Sigmoid colon (tissue), 7 donors: Measurements from ENCODE around the gene PARP15. TPM values are rescaled to one million over a fixed set of nuclear protein-coding genes. Genes with fewer than 3 reads are reported as not detected.

Experiments
- DNase-seq: peaks from one replicate; pipeline ENCODE4 v3.0.0-alpha.2; 2019
- H3K27ac ChIP-seq, 4 donors: fragments of 200-600 bp; sonication (generic); one replicate each; pipeline ENCODE4 v1.5.1; 2016 to 2019; ENCODE audit warnings: mild to moderate bottlenecking in 1 of 4
- H3K27me3 ChIP-seq, 3 donors: fragments of 200-600 bp; sonication (generic); one replicate each; pipeline ENCODE4 v1.5.1; 2019; ENCODE audit warnings: mild to moderate bottlenecking in 1 of 3
- H3K36me3 ChIP-seq, 4 donors: fragments of 200-600 bp; sonication (generic); one replicate each; pipeline ENCODE4 v1.5.1; 2016 to 2019
- H3K4me1 ChIP-seq, 4 donors: fragments of 200-600 bp; sonication (generic); one replicate each; pipeline ENCODE4 v1.5.1; 2017 to 2019
- H3K4me3 ChIP-seq, 4 donors: fragments of 200-600 bp; sonication (generic); one replicate each; pipeline ENCODE4 v1.5.1; 2017 to 2019; ENCODE audit warnings: mild to moderate bottlenecking in 2 of 4, moderate library complexity in 1 of 4
- H3K9me3 ChIP-seq, 4 donors: fragments of 200-600 bp in 3 of 4; sonication (generic) in 3 of 4; one replicate each; pipeline versions ENCODE4 v1.5.1 to v1.6.1; 2013 to 2019
- EP300 ChIP-seq, 4 donors: sonication (generic); formaldehyde crosslinking; IDR thresholded peaks; one replicate each; pipeline ENCODE4 v1.6.1; 2017; ENCODE audit warnings: antibody characterized with exemption in 4 of 4
- POLR2A ChIP-seq, 2 donors: fragments of 450-650 bp; IDR thresholded peaks; one replicate each; pipeline ENCODE4 v1.6.1; 2016; ENCODE audit warnings: antibody characterized with exemption in 2 of 2, mild to moderate bottlenecking in 2 of 2, moderate library complexity in 2 of 2
- POLR2AphosphoS5 ChIP-seq, 4 donors: sonication (generic); formaldehyde crosslinking; IDR thresholded peaks; one replicate each; pipeline ENCODE4 v1.6.1; 2017; ENCODE audit warnings: antibody characterized with exemption in 4 of 4
- WGBS, 2 donors: extraction: QIAGEN DNeasy Blood & Tissue Kit; methylation state at CpG; one replicate each; pipeline ENCODE4 v1.1.7; 2013; 5-methylcytosine and 5-hydroxymethylcytosine counted together
- intact Hi-C: fragments of 100-400 bp; cut with DNase I; formaldehyde crosslinking; loops from one replicate; pipeline ENCODE4 v1.15.1; 2023
- polyA plus RNA-seq, 3 donors: library from polyadenylated mRNA; stranded (reverse); fragments of 200-250 nt; gene quantifications; one replicate each; pipeline ENCODE4 v1.2.3, GENCODE V29; 2013
- total RNA-seq, 4 donors: library from RNA; depleted of rRNA; stranded (reverse); fragments of >200 nt; gene quantifications; one replicate each; pipeline ENCODE4 v1.1.0, GENCODE V29; 2016
- TF ChIP-seq, protein P1 (sequence below), 4 experiments: fragments of 450-650 bp in 3 of 4; fragments of 200-600 bp in 1 of 4; IDR thresholded peaks; one replicate each; pipeline ENCODE4 v1.5.1; 2016 to 2019; ENCODE audit warnings: antibody characterized with exemption in 4 of 4, mild to moderate bottlenecking in 3 of 4, moderate library complexity in 2 of 4
- donor health status: healthy with polysubstance abuse.
- donor health status: Bipolar disorder and iron deficiency.
- donor health status: healthy.

Gene PARP15
- total and polyA plus RNA-seq, 7 donors = 1.1 to 16.8 (median 2.9) TPM; not detected in 1

DNA sequence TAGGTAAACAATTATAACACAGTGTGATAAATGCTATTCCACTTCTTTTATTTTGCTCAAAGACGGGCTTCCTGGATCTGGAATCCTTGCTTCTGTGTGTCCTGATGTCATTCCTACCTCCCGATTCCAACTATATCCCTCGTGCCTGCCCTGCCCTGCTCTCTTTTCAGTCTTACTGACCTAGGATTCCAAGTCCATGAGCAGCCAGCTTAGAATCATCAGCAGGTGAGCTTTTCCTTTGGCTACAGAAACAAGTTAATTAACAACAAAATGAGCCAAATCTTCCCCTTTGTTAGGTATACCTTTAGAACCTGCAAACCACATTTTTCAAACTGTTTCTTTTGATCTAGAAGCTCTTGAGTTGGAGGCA, 40.8 kb upstream of the PARP15 start:
- 82 to 86% methylated on average over 3 of the region's 3 CpGs for WGBS, 2 donors
- no peak for DNase-seq
- H3K9me3 ChIP-seq = no peaks in the 10 kb centered on the region
- no peak overlapping the region for H3K27ac ChIP-seq
- H3K36me3 ChIP-seq = peaks cover 19 to 97% (median 55%) of the 10 kb centered on the region in 4 donors
- intact Hi-C loops = no loop called here
- no peak overlapping the region for H3K4me3 ChIP-seq
- H3K27me3 ChIP-seq = no peaks in the 10 kb centered on the region
- H3K4me1 ChIP-seq = no peaks in the 10 kb centered on the region
- TF ChIP-seq POLR2A (IDR thresholded peaks at IDR 0.05) (no peak), EP300 (IDR thresholded peaks at IDR 0.05) (no peak), POLR2AphosphoS5 (IDR thresholded peaks at IDR 0.05) (no peak)
- TF ChIP-seq, protein P1, sequence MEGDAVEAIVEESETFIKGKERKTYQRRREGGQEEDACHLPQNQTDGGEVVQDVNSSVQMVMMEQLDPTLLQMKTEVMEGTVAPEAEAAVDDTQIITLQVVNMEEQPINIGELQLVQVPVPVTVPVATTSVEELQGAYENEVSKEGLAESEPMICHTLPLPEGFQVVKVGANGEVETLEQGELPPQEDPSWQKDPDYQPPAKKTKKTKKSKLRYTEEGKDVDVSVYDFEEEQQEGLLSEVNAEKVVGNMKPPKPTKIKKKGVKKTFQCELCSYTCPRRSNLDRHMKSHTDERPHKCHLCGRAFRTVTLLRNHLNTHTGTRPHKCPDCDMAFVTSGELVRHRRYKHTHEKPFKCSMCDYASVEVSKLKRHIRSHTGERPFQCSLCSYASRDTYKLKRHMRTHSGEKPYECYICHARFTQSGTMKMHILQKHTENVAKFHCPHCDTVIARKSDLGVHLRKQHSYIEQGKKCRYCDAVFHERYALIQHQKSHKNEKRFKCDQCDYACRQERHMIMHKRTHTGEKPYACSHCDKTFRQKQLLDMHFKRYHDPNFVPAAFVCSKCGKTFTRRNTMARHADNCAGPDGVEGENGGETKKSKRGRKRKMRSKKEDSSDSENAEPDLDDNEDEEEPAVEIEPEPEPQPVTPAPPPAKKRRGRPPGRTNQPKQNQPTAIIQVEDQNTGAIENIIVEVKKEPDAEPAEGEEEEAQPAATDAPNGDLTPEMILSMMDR (IDR thresholded peaks at IDR 0.05) = no peak

- no peaks in the 10 kb centered on the region for H3K4me1 ChIP-seq
- TF ChIP-seq, protein P1 (IDR thresholded peaks at IDR 0.05) = no peak
- TF ChIP-seq POLR2AphosphoS5 (IDR thresholded peaks at IDR 0.05) = no peak
- TF ChIP-seq POLR2A (IDR thresholded peaks at IDR 0.05) = no peak
- no peak for TF ChIP-seq EP300 (IDR thresholded peaks at IDR 0.05)
- no peak overlapping the region for H3K4me3 ChIP-seq
- H3K27me3 ChIP-seq = no peaks in the 10 kb centered on the region
- intact Hi-C loops = no loop called here
- H3K36me3 ChIP-seq = peaks cover 11 to 96% (median 42%) of the 10 kb centered on the region in 4 donors
- H3K27ac ChIP-seq = no peak overlapping the region
- H3K9me3 ChIP-seq = no peaks in the 10 kb centered on the region
- no peak for DNase-seq
- 88 to 91% methylated on average over 7 of the region's 7 CpGs for WGBS, 2 donors
These were observed 38.4 kb upstream of the PARP15 start for GRCh38 chr3:122538956-122539490.

DNA sequence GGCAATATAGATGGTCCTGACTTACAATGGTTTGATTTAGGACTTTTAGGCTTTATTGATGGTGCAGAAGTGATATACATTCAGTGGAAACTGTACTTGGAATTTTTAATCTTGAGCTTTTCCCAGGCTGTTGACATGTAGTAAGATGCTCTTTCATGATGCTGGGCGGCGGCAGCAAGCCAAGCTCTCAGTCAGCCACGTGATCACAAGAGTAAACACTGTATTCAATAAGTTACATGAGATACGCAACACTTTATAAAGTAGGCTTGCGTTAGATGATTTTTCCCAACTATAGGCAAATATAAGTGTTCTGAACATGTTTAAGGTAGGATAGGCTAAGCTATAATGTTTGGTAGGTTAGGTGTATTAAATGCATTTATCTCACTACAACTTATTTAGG, 31.3 kb upstream of the PARP15 start:
- H3K36me3 ChIP-seq = peaks cover 17 to 95% (median 29%) of the 10 kb centered on the region in 4 donors
- no peaks in the 10 kb centered on the region for H3K4me1 ChIP-seq
- H3K9me3 ChIP-seq = no peaks in the 10 kb centered on the region
- TF ChIP-seq, protein P1 (IDR thresholded peaks at IDR 0.05) = no peak
- TF ChIP-seq POLR2AphosphoS5 (IDR thresholded peaks at IDR 0.05) = no peak
- no peak for TF ChIP-seq EP300 (IDR thresholded peaks at IDR 0.05)
- TF ChIP-seq POLR2A (IDR thresholded peaks at IDR 0.05) = no peak
- intact Hi-C loops = no loop called here
- no peak for DNase-seq
- H3K27me3 ChIP-seq = no peaks in the 10 kb centered on the region
- 91 to 93% methylated on average over 5 of the region's 5 CpGs for WGBS, 2 donors
- no peak overlapping the region for H3K27ac ChIP-seq
- H3K4me3 ChIP-seq = no peak overlapping the region

- Histone ChIP-seq H3K36me3 (peaks cover 17 to 96% (median 37%) of the 10 kb centered on the region in 4 donors), H3K27ac (no peak overlapping the region), H3K4me3 (no peak overlapping the region), H3K27me3 (no peaks in the 10 kb centered on the region), H3K4me1 (no peaks in the 10 kb centered on the region), H3K9me3 (no peaks in the 10 kb centered on the region)
- TF ChIP-seq, protein P1 (IDR thresholded peaks at IDR 0.05) = no peak
- TF ChIP-seq POLR2A (IDR thresholded peaks at IDR 0.05) = no peak
- no peak for TF ChIP-seq POLR2AphosphoS5 (IDR thresholded peaks at IDR 0.05)
- TF ChIP-seq EP300 (IDR thresholded peaks at IDR 0.05) = no peak
- 93 to 94% methylated on average over 3 of the region's 3 CpGs for WGBS, 2 donors
- intact Hi-C loops = no loop called here
- no peak for DNase-seq
These were observed 29.4 kb upstream of the PARP15 start for GRCh38 chr3:122548076-122548475.

DNA sequence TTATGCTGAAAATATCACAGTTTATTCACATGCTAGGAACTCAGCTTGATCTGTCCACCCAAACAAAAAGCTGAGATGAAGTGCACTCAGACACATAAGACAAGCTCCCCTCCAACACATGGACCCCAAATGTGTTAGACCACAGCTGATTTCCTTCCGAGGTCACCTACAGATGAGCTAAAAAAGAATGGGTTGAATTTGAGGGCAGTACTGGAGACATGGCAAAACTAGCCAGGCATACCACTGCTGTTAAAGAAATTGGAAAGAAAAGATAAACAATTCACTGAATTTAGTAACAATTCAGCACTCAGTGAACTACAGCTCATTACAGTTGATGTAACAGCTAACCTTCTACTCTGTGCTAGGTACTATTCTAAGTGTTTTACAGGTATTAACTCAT, 28.8 kb upstream of the PARP15 start:
- TF ChIP-seq POLR2A (IDR thresholded peaks at IDR 0.05) (no peak), EP300 (IDR thresholded peaks at IDR 0.05) (no peak)
- TF ChIP-seq, protein P1 (IDR thresholded peaks at IDR 0.05) = no peak
- Histone ChIP-seq H3K9me3 (no peaks in the 10 kb centered on the region), H3K4me1 (peaks cover 0 to 1% (median under 1%) of the 10 kb centered on the region in 4 donors), H3K27ac (no peak overlapping the region), H3K27me3 (no peaks in the 10 kb centered on the region), H3K4me3 (no peak overlapping the region), H3K36me3 (peaks cover 17 to 96% (median 37%) of the 10 kb centered on the region in 4 donors)
- WGBS, 2 donors = 94 to 99% methylated on average over 1 of the region's 1 CpG
- intact Hi-C loops = no loop called here
- no peak for DNase-seq
